ENCODE results near the gene OLR1.

Gene OLR1

GRCh38 chr12:10142976-10143589, 28.8 kb downstream of the OLR1 start:
- H3K27ac Mint-ChIP-seq: no peak overlapping the region
- no peak overlapping the region for H3K4me3 Mint-ChIP-seq
- DNase-seq (ENCODE audit: low spot score in 2 of 2) (no peak), ATAC-seq (peak; percentile 28)
- no peaks in the 10 kb centered on the region for H3K36me3 Mint-ChIP-seq
- no peaks in the 10 kb centered on the region for H3K4me1 Mint-ChIP-seq
- H3K9me3 Mint-ChIP-seq: no peaks in the 10 kb centered on the region

GRCh38 chr12:10140001-10140400, 31.9 kb downstream of the OLR1 start:
- Mint-ChIP-seq H3K27ac (no peak overlapping the region), H3K4me1 (no peaks in the 10 kb centered on the region), H3K36me3 (no peaks in the 10 kb centered on the region), H3K4me3 (no peak overlapping the region), H3K9me3 (no peaks in the 10 kb centered on the region)
- peak; percentile 55 for ATAC-seq
- DNase-seq (ENCODE audit: low spot score in 2 of 2): no peak

- Mint-ChIP-seq H3K36me3 (no peaks in the 10 kb centered on the region), H3K27ac (no peak overlapping the region), H3K4me1 (no peaks in the 10 kb centered on the region), H3K4me3 (no peak overlapping the region), H3K9me3 (no peaks in the 10 kb centered on the region)
- no peak for ATAC-seq
- no peak for DNase-seq (ENCODE audit: low spot score in 2 of 2)
Observed at GRCh38 chr12:10136637-10137205, 35.2 kb downstream of the OLR1 start.

- Mint-ChIP-seq H3K4me3 (no peak overlapping the region), H3K36me3 (no peaks in the 10 kb centered on the region), H3K9me3 (no peaks in the 10 kb centered on the region), H3K27ac (no peak overlapping the region), H3K4me1 (no peaks in the 10 kb centered on the region)
- DNase-seq (ENCODE audit: low spot score in 2 of 2): no peak
- ATAC-seq: no peak
Observed at GRCh38 chr12:10135126-10135525, 36.8 kb downstream of the OLR1 start.

GRCh38 chr12:10132850-10133370, 39.0 kb downstream of the OLR1 start:
- Mint-ChIP-seq H3K27ac (no peak overlapping the region), H3K4me1 (no peaks in the 10 kb centered on the region), H3K36me3 (no peaks in the 10 kb centered on the region), H3K4me3 (no peak overlapping the region), H3K9me3 (no peaks in the 10 kb centered on the region)
- DNase-seq (ENCODE audit: low spot score in 2 of 2) (no peak), ATAC-seq (no peak)

- Mint-ChIP-seq H3K36me3 (no peaks in the 10 kb centered on the region), H3K4me1 (no peaks in the 10 kb centered on the region), H3K27ac (no peak overlapping the region), H3K9me3 (no peaks in the 10 kb centered on the region), H3K4me3 (no peak overlapping the region)
- DNase-seq (ENCODE audit: low spot score in 2 of 2): no peak
- no peak for ATAC-seq
Observed at GRCh38 chr12:10131111-10131690, 40.7 kb downstream of the OLR1 start.

- H3K36me3 Mint-ChIP-seq: no peaks in the 10 kb centered on the region
- no peaks in the 10 kb centered on the region for H3K9me3 Mint-ChIP-seq
- H3K4me3 Mint-ChIP-seq: peak within 1 kb of the TSS; percentile 10
- H3K4me1 Mint-ChIP-seq: no peaks in the 10 kb centered on the region
- peak; percentile 95 for ATAC-seq
- no peak within 1 kb of the TSS for H3K27ac Mint-ChIP-seq
- no peak for DNase-seq (ENCODE audit: low spot score in 2 of 2)
Observed at GRCh38 chr12:10130042-10130441, 41.9 kb downstream of the OLR1 start, which contains the start of gene CLEC7A. CLEC7A (minus strand) TSS chr12:10130199; CDS start chr12:10130082, 117 bp downstream.

- no peak overlapping the region for H3K27ac Mint-ChIP-seq
- no peak overlapping the region for H3K4me3 Mint-ChIP-seq
- no peak for DNase-seq (ENCODE audit: low spot score in 2 of 2)
- no peaks in the 10 kb centered on the region for H3K9me3 Mint-ChIP-seq
- no peaks in the 10 kb centered on the region for H3K4me1 Mint-ChIP-seq
- H3K36me3 Mint-ChIP-seq: no peaks in the 10 kb centered on the region
- no peak for ATAC-seq
Observed at GRCh38 chr12:10128687-10129086, 43.2 kb downstream of the OLR1 start.

- DNase-seq (ENCODE audit: low spot score in 2 of 2): no peak
Observed at GRCh38 chr12:10126413-10126812, 45.5 kb downstream of the OLR1 start.

GRCh38 chr12:10122689-10123088, 49.2 kb downstream of the OLR1 start:
- Mint-ChIP-seq H3K9me3 (peaks cover 3% of the 10 kb centered on the region), H3K27ac (no peak overlapping the region), H3K36me3 (no peaks in the 10 kb centered on the region), H3K4me3 (no peak overlapping the region), H3K4me1 (no peaks in the 10 kb centered on the region)
- no peak for ATAC-seq
- DNase-seq (ENCODE audit: low spot score in 2 of 2): no peak

More at GRCh38 chr12:10126413-10126812, 45.5 kb downstream of the OLR1 start:
- peak; percentile 67 for ATAC-seq
- no peak overlapping the region for H3K27ac Mint-ChIP-seq
- H3K4me3 Mint-ChIP-seq: no peak overlapping the region
- H3K4me1 Mint-ChIP-seq: no peaks in the 10 kb centered on the region
- no peaks in the 10 kb centered on the region for H3K9me3 Mint-ChIP-seq
- no peaks in the 10 kb centered on the region for H3K36me3 Mint-ChIP-seq

- DNase-seq (ENCODE audit: low spot score in 2 of 2) (no peak), ATAC-seq (no peak)
- Mint-ChIP-seq H3K4me3 (no peak overlapping the region), H3K27ac (no peak overlapping the region), H3K4me1 (no peaks in the 10 kb centered on the region), H3K9me3 (peaks cover 3% of the 10 kb centered on the region), H3K36me3 (no peaks in the 10 kb centered on the region)
Observed at GRCh38 chr12:10121278-10121677, 50.7 kb downstream of the OLR1 start.

GRCh38 chr12:10119066-10119465, 52.9 kb downstream of the OLR1 start:
- ATAC-seq: no peak
- H3K4me3 Mint-ChIP-seq: no peak overlapping the region
- no peaks in the 10 kb centered on the region for H3K36me3 Mint-ChIP-seq
- H3K4me1 Mint-ChIP-seq: no peaks in the 10 kb centered on the region
- H3K9me3 Mint-ChIP-seq: peaks cover 3% of the 10 kb centered on the region
- H3K27ac Mint-ChIP-seq: no peak overlapping the region
- DNase-seq (ENCODE audit: low spot score in 2 of 2): no peak

- H3K4me3 Mint-ChIP-seq: no peak overlapping the region
- DNase-seq (ENCODE audit: low spot score in 2 of 2) (no peak), ATAC-seq (no peak)
- no peak overlapping the region for H3K27ac Mint-ChIP-seq
- H3K36me3 Mint-ChIP-seq: no peaks in the 10 kb centered on the region
- H3K4me1 Mint-ChIP-seq: no peaks in the 10 kb centered on the region
- peaks cover 3% of the 10 kb centered on the region for H3K9me3 Mint-ChIP-seq
Observed at GRCh38 chr12:10115890-10116289, 56.0 kb downstream of the OLR1 start.

- Mint-ChIP-seq H3K4me1 (no peaks in the 10 kb centered on the region), H3K4me3 (no peak overlapping the region), H3K27ac (no peak overlapping the region)
Observed at GRCh38 chr12:10115311-10115710, 56.6 kb downstream of the OLR1 start.

GRCh38 chr12:10113920-10114319, 58.0 kb downstream of the OLR1 start:
- Mint-ChIP-seq H3K36me3 (no peaks in the 10 kb centered on the region), H3K4me1 (no peaks in the 10 kb centered on the region), H3K27ac (no peak overlapping the region), H3K4me3 (no peak overlapping the region), H3K9me3 (no peaks in the 10 kb centered on the region)
- ATAC-seq (no peak), DNase-seq (ENCODE audit: low spot score in 2 of 2) (no peak)

More at GRCh38 chr12:10115311-10115710, 56.6 kb downstream of the OLR1 start:
- no peak for DNase-seq (ENCODE audit: low spot score in 2 of 2)
- H3K36me3 Mint-ChIP-seq: no peaks in the 10 kb centered on the region
- ATAC-seq: no peak
- H3K9me3 Mint-ChIP-seq: peaks cover 3% of the 10 kb centered on the region

GRCh38 chr12:10113075-10113474, 58.9 kb downstream of the OLR1 start:
- H3K9me3 Mint-ChIP-seq: no peaks in the 10 kb centered on the region
- ATAC-seq (no peak), DNase-seq (ENCODE audit: low spot score in 2 of 2) (no peak)
- no peak overlapping the region for H3K27ac Mint-ChIP-seq
- no peak overlapping the region for H3K4me3 Mint-ChIP-seq
- H3K4me1 Mint-ChIP-seq: no peaks in the 10 kb centered on the region
- no peaks in the 10 kb centered on the region for H3K36me3 Mint-ChIP-seq
